ENCODE measurements around the gene IGF2. TPM values are rescaled to one million over a fixed set of nuclear protein-coding genes. Genes with fewer than 3 reads are reported as not detected.

IGF2 gene
- total RNA-seq, 1 experiment from 2014 or later = 5.0 TPM

DNA sequence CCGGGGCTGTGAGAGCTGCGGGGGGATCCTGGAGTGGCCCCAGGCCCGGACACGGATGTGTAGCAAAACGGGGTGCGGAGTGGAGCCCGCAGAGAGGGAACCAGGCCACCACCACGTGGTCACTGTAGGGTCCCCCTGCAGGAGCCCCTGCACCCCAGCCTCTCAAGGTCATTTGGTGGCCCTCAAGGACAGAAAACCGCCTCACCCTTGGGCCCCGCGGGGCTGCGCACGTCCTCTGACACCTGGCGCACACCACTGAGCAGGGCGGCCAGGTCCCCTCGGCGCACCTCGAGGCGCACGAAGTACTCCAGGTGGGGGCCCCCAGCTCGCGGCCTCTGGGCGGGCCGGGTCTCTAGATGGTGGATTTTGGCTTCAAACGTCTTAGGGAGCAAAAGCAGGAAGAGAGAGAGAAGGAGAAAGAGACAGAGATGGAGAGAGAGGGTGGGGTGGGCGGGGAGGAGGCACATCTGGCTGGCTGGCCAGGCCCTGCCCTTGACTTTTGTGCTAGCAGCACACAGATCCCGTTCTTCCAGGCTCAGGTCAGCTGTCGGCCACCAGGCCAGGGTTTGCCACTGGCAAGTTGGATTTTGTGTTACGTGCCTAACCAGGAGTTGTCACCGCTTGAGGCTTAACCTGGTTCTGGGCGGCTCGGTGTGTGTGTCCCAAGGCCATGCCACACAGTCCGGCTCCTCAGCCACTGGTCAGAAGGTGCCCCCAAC, 29.3 kb upstream of the IGF2 start:
- no TSS peak for BruUV-seq (replicated peaks)
- Histone ChIP-seq H3K79me2 (ENCODE audit: low read length) (no peaks in the 10 kb centered on the region), H3K36me3 (ENCODE audit: low read depth, low read length) (no peaks in the 10 kb centered on the region), H3K27me3 (ENCODE audit: low read length) (no peaks in the 10 kb centered on the region), H3K4me3 (ENCODE audit: low read length) (no peak overlapping the region), H2AFZ (ENCODE audit: low read length) (no peak overlapping the region), H3K27ac (ENCODE audit: low read length) (no peak overlapping the region), H4K20me1 (ENCODE audit: low read length) (no peaks in the 10 kb centered on the region), H3K9ac (ENCODE audit: low read length) (no peak overlapping the region), H3K4me2 (ENCODE audit: low read length) (no peak overlapping the region), H3K9me2 (replicated peaks; ENCODE audit: low read length) (no peaks in the 10 kb centered on the region), H3F3A (ENCODE audit: low read length, unreplicated experiment) (no peaks in the 10 kb centered on the region), H3K9me3 (ENCODE audit: low read length) (no peaks in the 10 kb centered on the region), H3K4me1 (ENCODE audit: insufficient read depth, low read length) (peaks cover 13% of the 10 kb centered on the region; the same call in 1 of the 2 replicates)
- ATAC-seq (no peak), DNase-seq (no peak)
- POLR2A ChIA-PET (ENCODE audit: unreplicated experiment) = no interaction called here
- TF ChIP-seq EZH2 (IDR thresholded peaks at IDR 0.05; ENCODE audit: low read length, unreplicated experiment) (no peak), EZH2phosphoT487 (IDR thresholded peaks at IDR 0.05; ENCODE audit: borderline replicate concordance, low read length) (no peak)
- TF ChIP-seq, protein P1, sequence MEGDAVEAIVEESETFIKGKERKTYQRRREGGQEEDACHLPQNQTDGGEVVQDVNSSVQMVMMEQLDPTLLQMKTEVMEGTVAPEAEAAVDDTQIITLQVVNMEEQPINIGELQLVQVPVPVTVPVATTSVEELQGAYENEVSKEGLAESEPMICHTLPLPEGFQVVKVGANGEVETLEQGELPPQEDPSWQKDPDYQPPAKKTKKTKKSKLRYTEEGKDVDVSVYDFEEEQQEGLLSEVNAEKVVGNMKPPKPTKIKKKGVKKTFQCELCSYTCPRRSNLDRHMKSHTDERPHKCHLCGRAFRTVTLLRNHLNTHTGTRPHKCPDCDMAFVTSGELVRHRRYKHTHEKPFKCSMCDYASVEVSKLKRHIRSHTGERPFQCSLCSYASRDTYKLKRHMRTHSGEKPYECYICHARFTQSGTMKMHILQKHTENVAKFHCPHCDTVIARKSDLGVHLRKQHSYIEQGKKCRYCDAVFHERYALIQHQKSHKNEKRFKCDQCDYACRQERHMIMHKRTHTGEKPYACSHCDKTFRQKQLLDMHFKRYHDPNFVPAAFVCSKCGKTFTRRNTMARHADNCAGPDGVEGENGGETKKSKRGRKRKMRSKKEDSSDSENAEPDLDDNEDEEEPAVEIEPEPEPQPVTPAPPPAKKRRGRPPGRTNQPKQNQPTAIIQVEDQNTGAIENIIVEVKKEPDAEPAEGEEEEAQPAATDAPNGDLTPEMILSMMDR (conservative IDR thresholded peaks at IDR 0.05; ENCODE audit: low read depth, low read length) = no peak
- intact Hi-C loops (cut with micrococcal nuclease) = no loop called here
- CTCF ChIA-PET = no interaction called here

DNA sequence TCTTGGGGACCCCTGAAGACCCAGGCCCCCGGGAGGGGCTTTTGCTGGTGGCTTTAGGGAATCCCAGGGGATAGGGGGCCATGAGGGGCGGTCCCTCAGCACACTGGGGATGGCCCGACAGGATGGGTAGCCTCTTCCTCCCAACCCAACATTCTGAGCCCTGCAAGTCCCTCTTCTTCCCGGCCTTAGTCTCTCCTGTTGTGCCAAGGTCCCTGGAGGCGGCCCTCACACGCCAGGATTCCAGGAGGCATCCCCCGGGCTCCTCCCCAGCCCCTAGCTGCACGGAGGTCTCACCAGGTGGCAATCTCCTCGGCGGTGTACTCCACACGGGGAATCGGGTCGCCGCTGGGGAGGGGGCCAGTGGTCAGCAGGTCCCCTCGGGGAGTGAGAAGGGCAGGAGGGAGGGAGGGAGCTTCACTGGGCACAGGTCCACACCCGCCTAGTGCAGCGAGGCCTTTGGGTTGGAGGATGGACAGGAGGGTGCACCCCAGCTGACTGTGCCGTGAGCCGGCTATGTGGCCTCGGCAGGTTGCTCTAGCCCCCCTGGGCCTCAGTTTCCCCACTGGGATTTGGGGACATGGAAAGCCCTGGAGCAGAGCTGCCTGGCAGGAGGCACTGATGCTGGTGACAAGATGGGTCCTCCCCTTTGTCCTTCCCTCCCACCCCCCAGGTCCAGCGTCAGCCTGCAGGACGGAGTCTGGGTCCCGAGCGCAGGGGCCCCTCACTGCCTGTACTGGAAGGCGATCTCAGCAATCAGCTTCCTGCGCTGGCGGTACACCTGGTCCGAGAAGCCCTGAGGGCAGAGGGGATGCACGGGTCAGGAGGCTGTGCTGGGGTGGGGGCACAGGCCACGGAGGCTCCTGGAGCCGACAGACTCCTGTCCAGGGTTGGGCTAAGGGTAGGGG, 28.2 kb upstream of the IGF2 start:
- Histone ChIP-seq H3K9me3 (ENCODE audit: low read length) (no peaks in the 10 kb centered on the region), H3K4me3 (ENCODE audit: low read length) (no peak overlapping the region), H3K27ac (ENCODE audit: low read length) (no peak overlapping the region), H3K27me3 (ENCODE audit: low read length) (no peaks in the 10 kb centered on the region), H3K36me3 (ENCODE audit: low read depth, low read length) (no peaks in the 10 kb centered on the region), H2AFZ (ENCODE audit: low read length) (no peak overlapping the region), H3K9me2 (replicated peaks; ENCODE audit: low read length) (no peaks in the 10 kb centered on the region), H4K20me1 (ENCODE audit: low read length) (no peaks in the 10 kb centered on the region), H3F3A (ENCODE audit: low read length, unreplicated experiment) (no peaks in the 10 kb centered on the region), H3K79me2 (ENCODE audit: low read length) (no peaks in the 10 kb centered on the region), H3K4me1 (ENCODE audit: insufficient read depth, low read length) (peaks cover 13% of the 10 kb centered on the region; the same call in 1 of the 2 replicates), H3K9ac (ENCODE audit: low read length) (no peak overlapping the region), H3K4me2 (ENCODE audit: low read length) (no peak overlapping the region)
- ChIA-PET POLR2A (ENCODE audit: unreplicated experiment) (no interaction called here), CTCF (no interaction called here)
- TF ChIP-seq, protein P1 (conservative IDR thresholded peaks at IDR 0.05; ENCODE audit: low read depth, low read length) = no peak
- TF ChIP-seq EZH2 (IDR thresholded peaks at IDR 0.05; ENCODE audit: low read length, unreplicated experiment) (no peak), EZH2phosphoT487 (IDR thresholded peaks at IDR 0.05; ENCODE audit: borderline replicate concordance, low read length) (no peak)
- ATAC-seq (no peak), DNase-seq (no peak)
- intact Hi-C loops (cut with micrococcal nuclease) = no loop called here
- BruUV-seq (replicated peaks) = no TSS peak

Measured in PC-3 (cell line).